Measurements from ENCODE around the gene COPS8. TPM values are rescaled to one million over a fixed set of nuclear protein-coding genes. Genes with fewer than 3 reads are reported as not detected.

COPS8 gene
- total RNA-seq, 1 experiment from 2014 or later, result 87.4 TPM

GRCh38 chr2:237113026-237113795 lies 27.5 kb downstream of the COPS8 start:
- H3K27me3 ChIP-seq (replicated peaks; ENCODE audit: insufficient read depth, low read depth, low read length, poor library complexity), result peaks cover 20% of the 10 kb centered on the region
- intact Hi-C loops (cut with micrococcal nuclease; ENCODE audit: unreplicated experiment), result no loop called here
- CTCF ChIA-PET, result no interaction called here
- POLR2A ChIA-PET (ENCODE audit: low non-redundant PET), result no interaction called here
- H3K4me1 ChIP-seq (ENCODE audit: insufficient read depth, low read length, poor library complexity, severe bottlenecking), result no peaks in the 10 kb centered on the region
- TF ChIP-seq CTCF (conservative IDR thresholded peaks at IDR 0.05; ENCODE audit: low read depth, low read length) (no peak), EZH2 (IDR thresholded peaks at IDR 0.05; ENCODE audit: borderline replicate concordance, low read depth, low read length, poor library complexity, severe bottlenecking) (no peak)
- BruUV-seq (replicated peaks), result no TSS peak
- H3K36me3 ChIP-seq (ENCODE audit: insufficient read depth, low read length, poor library complexity, severe bottlenecking), result no peaks in the 10 kb centered on the region
- H3K27ac ChIP-seq (ENCODE audit: low read depth, low read length, poor library complexity, severe bottlenecking), result no peak overlapping the region
- H3K9me3 ChIP-seq (ENCODE audit: low read depth, low read length, poor library complexity, severe bottlenecking), result no peaks in the 10 kb centered on the region
- no peak for DNase-seq (ENCODE audit: low spot score)
- H3K4me3 ChIP-seq (ENCODE audit: low read depth, low read length, poor library complexity, severe bottlenecking), result no peak overlapping the region

GRCh38 chr2:237115870-237116269 lies 30.2 kb downstream of the COPS8 start:
- ChIA-PET CTCF (no interaction called here), POLR2A (ENCODE audit: low non-redundant PET) (no interaction called here)
- H3K27ac ChIP-seq (ENCODE audit: low read depth, low read length, poor library complexity, severe bottlenecking), result no peak overlapping the region
- DNase-seq (ENCODE audit: low spot score), result no peak
- H3K4me1 ChIP-seq (ENCODE audit: insufficient read depth, low read length, poor library complexity, severe bottlenecking), result no peaks in the 10 kb centered on the region
- no peak overlapping the region for H3K4me3 ChIP-seq (ENCODE audit: low read depth, low read length, poor library complexity, severe bottlenecking)
- TF ChIP-seq EZH2 (IDR thresholded peaks at IDR 0.05; ENCODE audit: borderline replicate concordance, low read depth, low read length, poor library complexity, severe bottlenecking) (no peak), CTCF (conservative IDR thresholded peaks at IDR 0.05; ENCODE audit: low read depth, low read length) (no peak)
- intact Hi-C loops (cut with micrococcal nuclease; ENCODE audit: unreplicated experiment), result no loop called here
- no peaks in the 10 kb centered on the region for H3K36me3 ChIP-seq (ENCODE audit: insufficient read depth, low read length, poor library complexity, severe bottlenecking)
- H3K9me3 ChIP-seq (ENCODE audit: low read depth, low read length, poor library complexity, severe bottlenecking), result no peaks in the 10 kb centered on the region
- peaks cover 26% of the 10 kb centered on the region for H3K27me3 ChIP-seq (replicated peaks; ENCODE audit: insufficient read depth, low read depth, low read length, poor library complexity)
- no TSS peak for BruUV-seq (replicated peaks)

- intact Hi-C loops (cut with micrococcal nuclease; ENCODE audit: unreplicated experiment), result no loop called here
- TF ChIP-seq CTCF (conservative IDR thresholded peaks at IDR 0.05; ENCODE audit: low read depth, low read length) (no peak), EZH2 (IDR thresholded peaks at IDR 0.05; ENCODE audit: borderline replicate concordance, low read depth, low read length, poor library complexity, severe bottlenecking) (no peak)
- ChIA-PET CTCF (no interaction called here), POLR2A (ENCODE audit: low non-redundant PET) (no interaction called here)
- no peak for DNase-seq (ENCODE audit: low spot score)
- Histone ChIP-seq H3K36me3 (ENCODE audit: insufficient read depth, low read length, poor library complexity, severe bottlenecking) (no peaks in the 10 kb centered on the region), H3K27ac (ENCODE audit: low read depth, low read length, poor library complexity, severe bottlenecking) (no peak overlapping the region), H3K9me3 (ENCODE audit: low read depth, low read length, poor library complexity, severe bottlenecking) (no peaks in the 10 kb centered on the region), H3K4me1 (ENCODE audit: insufficient read depth, low read length, poor library complexity, severe bottlenecking) (no peaks in the 10 kb centered on the region), H3K27me3 (replicated peaks; ENCODE audit: insufficient read depth, low read depth, low read length, poor library complexity) (peaks cover 26% of the 10 kb centered on the region), H3K4me3 (ENCODE audit: low read depth, low read length, poor library complexity, severe bottlenecking) (no peak overlapping the region)
- no TSS peak for BruUV-seq (replicated peaks)
These were observed 30.7 kb downstream of the COPS8 start for GRCh38 chr2:237116431-237116830.
